DMS114 treated with DMSO at 0.1 percent for 48 hours (cell line): ENCODE data around the gene VPS16.
"Not testable (repeated sequence)": the region's sequence is repeated elsewhere in the genome, so short reads cannot be mapped to it uniquely, and the experiment has no call there.

Source experiments
- DNase-seq: peaks from one replicate; lab custom pipeline; 2025; ENCODE audit not compliant: unreplicated experiment; lab: John Stamatoyannopoulos, UW

The VPS16 gene

GRCh38 chr20:2894221-2894620 lies 53.7 kb downstream of the VPS16 start:
- DNase-seq: no peak

- DNase-seq: not testable (repeated sequence)
Observed at GRCh38 chr20:2895154-2895553, 54.6 kb downstream of the VPS16 start.

GRCh38 chr20:2899243-2899642 lies 58.7 kb downstream of the VPS16 start:
- DNase-seq: no peak

- DNase-seq: no peak
Observed at GRCh38 chr20:2900845-2901592, 60.5 kb downstream of the VPS16 start.

GRCh38 chr20:2902291-2902690 lies 61.7 kb downstream of the VPS16 start:
- DNase-seq: no peak

- no peak for DNase-seq
Observed at GRCh38 chr20:2902818-2903217, 62.3 kb downstream of the VPS16 start.

GRCh38 chr20:2903686-2904085 lies 63.1 kb downstream of the VPS16 start:
- DNase-seq: no peak

GRCh38 chr20:2907519-2907918 lies 67.0 kb downstream of the VPS16 start:
- DNase-seq: no peak

GRCh38 chr20:2909953-2910352 lies 69.4 kb downstream of the VPS16 start:
- DNase-seq: no peak

GRCh38 chr20:2911200-2911599 lies 70.7 kb downstream of the VPS16 start:
- DNase-seq: no peak

- DNase-seq: no peak
Observed at GRCh38 chr20:2914160-2914559, 73.6 kb downstream of the VPS16 start.
